Mucosa of descending colon (tissue), 3 donors: ENCODE results near the gene PSMD8. TPM values are rescaled to one million over a fixed set of nuclear protein-coding genes. Genes with fewer than 3 reads are reported as not detected.
"Not testable (repeated sequence)": the region's sequence is repeated elsewhere in the genome, so short reads cannot be mapped to it uniquely, and the experiment has no call there.

Experiments used
- ATAC-seq: fragments of 200-7000 bp; cut with Tn5 transposase; one replicate; pipeline ENCODE4 v1.9.1; 2020; ENCODE audit warnings: mild to moderate bottlenecking, moderate library complexity
- DNase-seq, 3 donors: peaks; one replicate each; pipeline ENCODE4 v3.0.0-alpha.2; 2020
- H3K36me3 ChIP-seq: fragments of 200-600 bp; one replicate; pipeline ENCODE4 v1.8.0; 2021; ENCODE audit warnings: low read depth, mild to moderate bottlenecking
- H3K4me1 ChIP-seq: fragments of 200-600 bp; one replicate; pipeline ENCODE4 v1.8.0; 2021; ENCODE audit warnings: low read depth, mild to moderate bottlenecking
- H3K4me3 ChIP-seq: fragments of 200-600 bp; one replicate; pipeline ENCODE4 v1.8.0; 2021; ENCODE audit warnings: mild to moderate bottlenecking
- H3K9me3 ChIP-seq: fragments of 200-600 bp; one replicate; pipeline ENCODE4 v1.8.0; 2021; ENCODE audit warnings: mild to moderate bottlenecking
- intact Hi-C, 2 donors: fragments of 100-400 bp; cut with DNase I in 1 of 2; cut with micrococcal nuclease in 1 of 2; formaldehyde crosslinking; loops; one replicate each; pipeline versions ENCODE4 v1.11.0 to v1.11.1; 2022; cut with DNase I, micrococcal nuclease
- total RNA-seq, 3 donors: library from RNA; stranded (reverse); fragmentation: NEBNext Ultra II Directional in 2 of 3; extraction: Animal tissue kit (Norgen Biotek cat#: 25700) in 2 of 3; gene quantifications; one replicate each; pipeline versions ENCODE4 v1.2.1 to v1.2.4, GENCODE V29; 2021 to 2023
- TF ChIP-seq, protein P1 (sequence below): fragments of 200-600 bp; IDR thresholded peaks from one replicate; pipeline ENCODE4 v1.8.0; 2022; ENCODE audit warnings: antibody characterized with exemption, mild to moderate bottlenecking
- donor health status: DM: no; HTN: no; CAD: no; lungs with moderate emphysema.
- donor health status: DM: no; HTN: no; CAD: no.
- donor health status: DM: no; HTN: yes; CAD: no.

PSMD8 gene
- total RNA-seq, 3 donors from 2014 or later = 121 to 144 (median 141) TPM

- H3K4me3 ChIP-seq = no peak overlapping the region
- H3K36me3 ChIP-seq = no peaks in the 10 kb centered on the region
- peak; percentile 18 for ATAC-seq
- TF ChIP-seq, protein P1, sequence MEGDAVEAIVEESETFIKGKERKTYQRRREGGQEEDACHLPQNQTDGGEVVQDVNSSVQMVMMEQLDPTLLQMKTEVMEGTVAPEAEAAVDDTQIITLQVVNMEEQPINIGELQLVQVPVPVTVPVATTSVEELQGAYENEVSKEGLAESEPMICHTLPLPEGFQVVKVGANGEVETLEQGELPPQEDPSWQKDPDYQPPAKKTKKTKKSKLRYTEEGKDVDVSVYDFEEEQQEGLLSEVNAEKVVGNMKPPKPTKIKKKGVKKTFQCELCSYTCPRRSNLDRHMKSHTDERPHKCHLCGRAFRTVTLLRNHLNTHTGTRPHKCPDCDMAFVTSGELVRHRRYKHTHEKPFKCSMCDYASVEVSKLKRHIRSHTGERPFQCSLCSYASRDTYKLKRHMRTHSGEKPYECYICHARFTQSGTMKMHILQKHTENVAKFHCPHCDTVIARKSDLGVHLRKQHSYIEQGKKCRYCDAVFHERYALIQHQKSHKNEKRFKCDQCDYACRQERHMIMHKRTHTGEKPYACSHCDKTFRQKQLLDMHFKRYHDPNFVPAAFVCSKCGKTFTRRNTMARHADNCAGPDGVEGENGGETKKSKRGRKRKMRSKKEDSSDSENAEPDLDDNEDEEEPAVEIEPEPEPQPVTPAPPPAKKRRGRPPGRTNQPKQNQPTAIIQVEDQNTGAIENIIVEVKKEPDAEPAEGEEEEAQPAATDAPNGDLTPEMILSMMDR = no peak
- no peaks in the 10 kb centered on the region for H3K9me3 ChIP-seq
- no peak for DNase-seq
- intact Hi-C loops = no loop called here
- no peaks in the 10 kb centered on the region for H3K4me1 ChIP-seq
These were observed 50.9 kb downstream of the PSMD8 start for GRCh38 chr19:38425222-38425809.

DNA sequence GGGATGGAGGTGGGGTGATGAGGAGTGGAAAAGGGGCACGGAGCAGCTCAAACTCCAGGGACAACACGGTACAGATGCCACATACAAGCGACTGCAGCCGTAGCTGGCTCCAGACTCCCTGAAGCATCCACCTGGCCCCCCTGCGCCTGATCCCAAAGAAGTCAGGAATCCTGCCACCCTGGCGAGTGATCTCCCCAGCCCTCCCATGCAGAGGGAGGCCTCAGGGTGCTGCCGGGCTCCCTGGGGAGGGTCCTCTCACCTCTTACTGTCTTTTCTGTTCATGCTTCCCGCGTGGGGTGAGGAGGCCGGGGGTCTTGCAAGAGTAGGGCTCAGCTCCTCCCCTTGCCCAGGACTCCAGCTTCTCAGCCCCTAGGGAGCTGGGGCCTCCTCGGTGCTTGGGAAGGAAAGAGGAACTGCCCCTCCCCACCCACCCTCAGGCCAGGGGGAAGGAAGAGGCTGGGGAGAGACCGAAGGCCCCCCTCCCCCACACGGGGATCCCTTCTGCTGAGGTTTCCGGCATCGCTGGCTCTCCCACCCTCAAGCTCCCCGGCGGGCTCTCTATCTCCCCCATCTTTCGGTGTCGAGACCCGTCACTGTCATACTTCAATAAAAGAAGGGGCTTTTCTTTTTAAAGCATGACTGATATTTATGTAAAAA lies 51.6 kb downstream of the PSMD8 start, which contains the start of gene RASGRP4:
Gene RASGRP4, minus strand, starts transcription at position 410 of the 657 bp plus-strand sequence. Its CDS starts 128 bp downstream, at position 282.
- Histone ChIP-seq H3K9me3 (no peaks in the 10 kb centered on the region), H3K36me3 (no peaks in the 10 kb centered on the region), H3K4me3 (no peak within 1 kb of the TSS), H3K4me1 (no peaks in the 10 kb centered on the region)
- intact Hi-C loops = no loop called here
- TF ChIP-seq, protein P1 = no peak
- ATAC-seq (peak; percentile 52), DNase-seq (peak in 2 of 3 donors; percentile 40 to 66)

GRCh38 chr19:38427035-38427677 lies 52.8 kb downstream of the PSMD8 start:
- H3K36me3 ChIP-seq, intact Hi-C loops, H3K9me3 ChIP-seq, ATAC-seq, H3K4me3 ChIP-seq, H3K4me1 ChIP-seq, DNase-seq: not testable (repeated sequence)

- H3K4me3 ChIP-seq = no peak overlapping the region
- no peak for ATAC-seq
- H3K9me3 ChIP-seq = no peaks in the 10 kb centered on the region
- intact Hi-C loops = no loop called here
- TF ChIP-seq, protein P1 = no peak
- H3K36me3 ChIP-seq = no peaks in the 10 kb centered on the region
- H3K4me1 ChIP-seq = no peaks in the 10 kb centered on the region
- no peak for DNase-seq
These were observed 54.9 kb downstream of the PSMD8 start for GRCh38 chr19:38429055-38429810.

- intact Hi-C loops = no loop called here
- Histone ChIP-seq H3K4me3 (no peak overlapping the region), H3K9me3 (no peaks in the 10 kb centered on the region), H3K36me3 (no peaks in the 10 kb centered on the region), H3K4me1 (no peaks in the 10 kb centered on the region)
- no peak for DNase-seq
- ATAC-seq = no peak
- TF ChIP-seq, protein P1 = no peak
These were observed 55.4 kb downstream of the PSMD8 start for GRCh38 chr19:38429811-38430156.
